ENCODE results near the gene PLEKHN1.

- TF ChIP-seq CTCF (IDR thresholded peaks at IDR 0.05) (no peak), POLR2A (IDR thresholded peaks at IDR 0.05) (no peak)
Observed at GRCh38 chr1:945688-946556, 20.4 kb upstream of the PLEKHN1 start.

Data from tibial nerve (tissue), 3 donors.